ENCODE measurements around the gene SLC30A1. TPM values are rescaled to one million over a fixed set of nuclear protein-coding genes. Genes with fewer than 3 reads are reported as not detected.

Gene SLC30A1
- total RNA-seq, 2 experiments from 2014 or later = 14.5 to 15.6 TPM

GRCh38 chr1:211595419-211595818 lies 16.5 kb upstream of the SLC30A1 start:
- peaks cover 17% of the 10 kb centered on the region for H3K4me1 Mint-ChIP-seq (ENCODE audit: low read depth)
- no peaks in the 10 kb centered on the region for H3K9me3 Mint-ChIP-seq (ENCODE audit: insufficient read depth)
- no peak for ATAC-seq
- ChIA-PET POLR2A (no interaction called here), CTCF (no interaction called here)
- no peak for DNase-seq
- H3K27me3 Mint-ChIP-seq (ENCODE audit: low read depth) = peaks cover 31% of the 10 kb centered on the region
- H3K4me3 Mint-ChIP-seq = no peak overlapping the region
- H3K27ac Mint-ChIP-seq = no peak overlapping the region
- no peaks in the 10 kb centered on the region for H3K36me3 Mint-ChIP-seq (ENCODE audit: low read depth)

DNA sequence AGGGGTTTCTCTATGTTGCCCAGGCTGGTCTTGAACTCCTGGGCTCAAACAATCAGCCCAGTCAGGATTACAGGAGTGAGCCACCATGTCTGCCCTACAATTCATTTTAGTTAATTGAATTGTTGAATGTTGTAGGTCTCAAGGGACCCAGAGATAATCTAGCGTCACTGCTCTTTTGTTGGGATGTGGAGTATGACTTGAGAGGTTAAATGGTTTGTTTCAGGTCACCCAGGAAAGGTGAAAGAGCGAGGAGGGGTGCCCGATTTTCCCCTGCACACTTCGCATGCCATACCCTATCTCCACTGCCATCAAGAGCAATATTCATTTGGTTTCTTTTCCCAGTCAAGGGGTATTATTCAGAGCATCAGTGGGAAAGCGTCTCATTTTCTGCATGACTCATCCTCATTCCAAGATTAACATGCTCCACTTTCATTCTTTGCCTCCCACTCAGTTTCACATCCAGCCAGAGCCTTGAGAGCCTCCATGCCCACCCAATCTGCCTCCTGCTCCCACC lies 13.1 kb upstream of the SLC30A1 start:
- Mint-ChIP-seq H3K27ac (no peak overlapping the region), H3K9me3 (ENCODE audit: insufficient read depth) (no peaks in the 10 kb centered on the region), H3K4me1 (ENCODE audit: low read depth) (peaks cover 9% of the 10 kb centered on the region), H3K4me3 (no peak overlapping the region), H3K27me3 (ENCODE audit: low read depth) (peaks cover 31% of the 10 kb centered on the region), H3K36me3 (ENCODE audit: low read depth) (no peaks in the 10 kb centered on the region)
- no peak for DNase-seq
- POLR2A ChIA-PET = no interaction called here
- CTCF ChIA-PET = no interaction called here
- ATAC-seq = no peak

GRCh38 chr1:211589782-211590721 lies 11.1 kb upstream of the SLC30A1 start:
- Mint-ChIP-seq H3K27me3 (ENCODE audit: low read depth) (peaks cover 18% of the 10 kb centered on the region), H3K9me3 (ENCODE audit: insufficient read depth) (no peaks in the 10 kb centered on the region), H3K36me3 (ENCODE audit: low read depth) (no peaks in the 10 kb centered on the region), H3K4me3 (no peak overlapping the region), H3K4me1 (ENCODE audit: low read depth) (peaks cover 8% of the 10 kb centered on the region), H3K27ac (no peak overlapping the region)
- DNase-seq = no peak
- no peak for ATAC-seq
- ChIA-PET CTCF (interaction anchor here (1.0 to 2.3 kb wide), 3 partner anchors 11 to 35 kb away, joined by 3 to 5 read pairs (median 4); partner anchors contain the start of gene SLC30A1), POLR2A (no interaction called here)

GRCh38 chr1:211588711-211589110 lies 9.8 kb upstream of the SLC30A1 start:
- DNase-seq = no peak
- CTCF ChIA-PET = interaction anchor here (0.8 to 2.3 kb wide), 3 partner anchors 10 to 36 kb away, joined by 3 to 5 read pairs (median 4); partner anchors contain the start of gene SLC30A1
- no peaks in the 10 kb centered on the region for H3K9me3 Mint-ChIP-seq (ENCODE audit: insufficient read depth)
- H3K27ac Mint-ChIP-seq = no peak overlapping the region
- POLR2A ChIA-PET = interaction anchor here (1.1 kb wide), 1 partner anchor 9 kb away, joined by 3 read pairs; no protein-coding TSS in a partner anchor
- H3K4me1 Mint-ChIP-seq (ENCODE audit: low read depth) = peaks cover 11% of the 10 kb centered on the region
- peaks cover 2% of the 10 kb centered on the region for H3K36me3 Mint-ChIP-seq (ENCODE audit: low read depth)
- ATAC-seq = no peak
- no peak overlapping the region for H3K4me3 Mint-ChIP-seq
- peaks cover 17% of the 10 kb centered on the region for H3K27me3 Mint-ChIP-seq (ENCODE audit: low read depth)

DNA sequence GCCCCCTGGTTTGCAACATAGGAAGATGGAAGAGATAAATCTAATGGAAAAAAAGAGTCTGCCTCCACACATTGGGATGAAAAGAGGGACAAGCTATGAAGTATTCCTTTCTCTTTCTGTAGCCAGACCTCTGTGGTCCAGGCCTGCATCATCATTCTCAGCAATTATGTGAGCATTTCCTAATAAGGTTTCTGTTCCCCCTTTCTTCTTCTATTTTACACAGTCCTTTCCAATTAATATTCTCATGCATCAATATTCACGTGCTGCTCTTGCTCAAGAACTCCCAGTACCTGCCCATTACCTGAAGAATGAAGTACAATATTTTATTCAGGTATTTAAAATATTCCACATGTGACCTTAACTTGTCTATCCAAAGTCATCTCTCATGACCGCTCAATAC lies 8.2 kb upstream of the SLC30A1 start:
- Mint-ChIP-seq H3K36me3 (ENCODE audit: low read depth) (peaks cover 2% of the 10 kb centered on the region), H3K9me3 (ENCODE audit: insufficient read depth) (no peaks in the 10 kb centered on the region), H3K4me3 (no peak overlapping the region), H3K4me1 (ENCODE audit: low read depth) (peaks cover 23% of the 10 kb centered on the region), H3K27ac (no peak overlapping the region), H3K27me3 (ENCODE audit: low read depth) (peaks cover 10% of the 10 kb centered on the region)
- CTCF ChIA-PET = interaction anchor here (1.4 kb wide), 1 partner anchor 60 kb away, joined by 3 read pairs; no protein-coding TSS in a partner anchor
- POLR2A ChIA-PET = no interaction called here
- no peak for DNase-seq
- no peak for ATAC-seq

DNA sequence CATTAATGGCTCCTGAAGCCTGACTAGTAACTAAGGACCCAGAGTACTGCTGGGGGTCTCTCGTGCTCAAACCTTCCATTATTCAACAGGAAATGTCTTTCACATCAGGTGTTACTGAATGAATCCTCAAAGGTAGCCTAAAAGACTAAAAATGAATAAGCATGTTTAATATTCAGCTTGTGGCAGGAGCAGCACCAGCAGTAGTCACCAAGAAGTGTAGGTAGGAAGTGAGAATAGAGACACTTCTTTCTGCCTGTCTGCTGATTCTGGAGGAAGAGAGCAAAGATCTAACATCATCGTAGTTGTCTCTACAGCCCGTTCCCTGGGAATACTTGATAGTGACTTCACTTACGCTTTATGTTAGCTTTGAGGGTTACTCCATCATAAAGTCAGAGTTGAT lies 7.6 kb upstream of the SLC30A1 start:
- Mint-ChIP-seq H3K27me3 (ENCODE audit: low read depth) (peaks cover 8% of the 10 kb centered on the region), H3K36me3 (ENCODE audit: low read depth) (peaks cover 2% of the 10 kb centered on the region), H3K9me3 (ENCODE audit: insufficient read depth) (no peaks in the 10 kb centered on the region), H3K27ac (no peak overlapping the region), H3K4me1 (ENCODE audit: low read depth) (peaks cover 29% of the 10 kb centered on the region), H3K4me3 (no peak overlapping the region)
- DNase-seq (no peak), ATAC-seq (no peak)
- ChIA-PET CTCF (interaction anchor here (1.4 kb wide), 1 partner anchor 61 kb away, joined by 3 read pairs; no protein-coding TSS in a partner anchor), POLR2A (no interaction called here)

DNA sequence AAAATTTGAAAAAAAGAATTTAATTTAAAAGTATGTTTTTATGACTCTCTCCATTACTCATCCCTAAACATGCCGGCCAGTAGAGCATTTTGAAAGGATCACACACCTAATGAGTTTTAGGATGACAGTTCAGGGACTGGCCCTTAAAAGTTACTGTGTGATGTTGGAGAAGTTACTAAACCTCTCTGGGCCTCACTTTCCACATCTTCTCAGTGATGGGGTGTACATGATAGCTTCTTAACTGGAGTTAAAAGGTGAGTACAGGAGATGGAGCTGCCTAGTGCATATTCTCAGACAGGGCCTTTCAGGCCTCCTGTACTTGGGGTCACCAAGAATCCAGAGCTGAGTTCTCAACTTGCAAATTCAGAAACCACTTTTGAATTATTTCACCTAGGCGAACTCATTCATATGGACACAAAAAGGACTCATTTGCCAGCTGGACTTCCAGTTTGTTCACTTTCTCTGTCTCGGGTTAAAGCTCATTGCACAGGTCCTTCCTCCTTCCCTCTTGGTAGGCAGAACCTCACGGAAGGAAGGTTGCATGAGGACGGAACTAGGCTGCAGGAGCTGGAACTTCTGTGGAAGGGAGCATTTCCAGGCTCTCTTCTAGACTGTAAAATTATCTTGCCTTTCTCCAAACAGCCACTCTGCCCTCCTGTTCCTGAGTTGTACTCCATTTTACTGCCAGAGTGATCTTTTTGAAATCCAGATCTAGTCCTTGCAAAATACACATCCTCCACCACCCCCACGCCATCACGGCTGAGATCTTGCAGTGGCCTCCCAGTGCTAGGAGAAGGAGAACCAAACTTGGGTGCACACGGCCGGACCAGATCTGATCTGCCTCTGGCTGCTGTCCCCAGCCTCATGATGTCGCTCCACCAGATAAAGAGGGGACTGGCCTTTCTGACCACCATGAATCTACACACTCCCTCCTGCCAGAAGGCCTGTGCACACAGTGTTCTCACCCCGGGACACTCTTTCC lies 4.3 kb upstream of the SLC30A1 start:
- POLR2A ChIA-PET = no interaction called here
- Mint-ChIP-seq H3K27me3 (ENCODE audit: low read depth) (peaks cover 6% of the 10 kb centered on the region), H3K27ac (peak overlapping the region; percentile 17), H3K4me3 (no peak overlapping the region), H3K36me3 (ENCODE audit: low read depth) (peaks cover 2% of the 10 kb centered on the region), H3K9me3 (ENCODE audit: insufficient read depth) (no peaks in the 10 kb centered on the region), H3K4me1 (ENCODE audit: low read depth) (peaks cover 42% of the 10 kb centered on the region)
- no peak for DNase-seq
- CTCF ChIA-PET = interaction anchor here (0.8 to 2.1 kb wide), 3 partner anchors 9 to 72 kb away, joined by 3 to 5 read pairs (median 4); no protein-coding TSS in a partner anchor
- ATAC-seq = no peak

DNA sequence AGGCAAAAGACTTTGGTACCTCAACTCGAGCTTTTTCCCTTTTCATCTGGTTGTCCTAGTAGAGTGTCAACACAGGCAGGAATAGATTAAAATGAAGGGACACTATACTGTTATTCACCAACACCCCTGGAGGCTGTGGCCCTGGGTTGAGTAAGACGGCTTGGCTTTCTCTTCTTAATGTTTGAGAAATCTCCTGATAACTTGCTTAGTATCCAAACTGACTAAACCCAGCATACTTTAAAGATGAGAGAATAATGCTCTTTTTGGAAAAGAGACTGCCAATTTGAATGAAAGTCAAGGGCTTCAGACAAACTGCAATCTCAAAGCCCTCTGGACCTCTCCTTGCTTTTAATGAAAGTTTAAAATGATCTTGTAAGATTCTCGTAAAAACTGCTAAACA lies 2.6 kb upstream of the SLC30A1 start:
- no peak for DNase-seq
- Mint-ChIP-seq H3K27me3 (ENCODE audit: low read depth) (peaks cover 2% of the 10 kb centered on the region), H3K4me3 (peak overlapping the region; percentile 44), H3K9me3 (ENCODE audit: insufficient read depth) (no peaks in the 10 kb centered on the region), H3K27ac (peak overlapping the region; percentile 81), H3K4me1 (ENCODE audit: low read depth) (peaks cover 43% of the 10 kb centered on the region), H3K36me3 (ENCODE audit: low read depth) (peaks cover 11% of the 10 kb centered on the region)
- ChIA-PET CTCF (interaction anchor here (1.6 to 2.1 kb wide), 2 partner anchors 72 to 74 kb away, joined by 3 to 5 read pairs; no protein-coding TSS in a partner anchor), POLR2A (interaction anchor here (1.3 kb wide), 1 partner anchor 73 kb away, joined by 3 read pairs; no protein-coding TSS in a partner anchor)
- ATAC-seq = no peak

DNA sequence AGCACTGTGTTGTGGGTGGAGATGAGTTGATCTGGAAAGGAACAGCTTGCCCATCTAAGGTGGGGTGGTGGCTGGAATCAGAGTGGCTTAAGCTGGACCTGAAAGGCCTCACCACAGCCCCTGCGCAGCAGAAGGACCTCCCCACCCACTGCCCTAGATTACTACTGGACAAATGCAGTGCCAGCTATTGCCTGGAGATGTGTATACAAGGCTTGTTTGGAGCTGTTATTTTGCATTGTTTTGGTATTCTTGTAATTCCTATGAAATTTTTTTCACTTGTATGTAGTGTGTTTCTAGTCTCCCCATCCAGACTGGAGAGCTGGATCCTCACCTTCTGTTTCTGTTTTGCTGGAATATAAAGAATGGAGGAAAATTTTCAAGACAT lies 1.3 kb upstream of the SLC30A1 start:
- Mint-ChIP-seq H3K27me3 (ENCODE audit: low read depth) (peaks cover 2% of the 10 kb centered on the region), H3K36me3 (ENCODE audit: low read depth) (peaks cover 22% of the 10 kb centered on the region), H3K9me3 (ENCODE audit: insufficient read depth) (no peaks in the 10 kb centered on the region), H3K4me1 (ENCODE audit: low read depth) (peaks cover 54% of the 10 kb centered on the region), H3K27ac (no peak overlapping the region), H3K4me3 (peak overlapping the region; percentile 75)
- DNase-seq = no peak
- ATAC-seq = no peak
- CTCF ChIA-PET = interaction anchor here (1.1 to 1.6 kb wide), 4 partner anchors 26 to 75 kb away, joined by 3 to 6 read pairs (median 4); no protein-coding TSS in a partner anchor
- POLR2A ChIA-PET = interaction anchor here (0.9 kb wide), 1 partner anchor 1134 kb away, joined by 3 read pairs; no protein-coding TSS in a partner anchor

GRCh38 chr1:211579440-211580302 lies 710 bp upstream of the SLC30A1 start:
- POLR2A ChIA-PET = interaction anchor here (0.9 to 1.2 kb wide), 4 partner anchors 9 to 1133 kb away, joined by 3 to 4 read pairs (median 3); no protein-coding TSS in a partner anchor
- Mint-ChIP-seq H3K4me3 (peak overlapping the region; percentile 75), H3K36me3 (ENCODE audit: low read depth) (peaks cover 26% of the 10 kb centered on the region), H3K4me1 (ENCODE audit: low read depth) (peaks cover 58% of the 10 kb centered on the region), H3K9me3 (ENCODE audit: insufficient read depth) (no peaks in the 10 kb centered on the region), H3K27me3 (ENCODE audit: low read depth) (peaks cover 2% of the 10 kb centered on the region), H3K27ac (peak overlapping the region; percentile 68)
- ATAC-seq (peak; percentile 58), DNase-seq (peak; percentile 85)
- CTCF ChIA-PET = interaction anchor here (0.8 to 1.8 kb wide), 13 partner anchors 9 to 455 kb away, joined by 3 to 13 read pairs (median 5); partner anchors contain the start of genes DTL and INTS7

Measured in activated CD8-positive, alpha-beta T cell treated with anti-CD3 and anti-CD28 coated beads, Interleukin-2, amount 10 ng/mL, durations not matched to agents 7 days and 5 days (primary cell).